ENCODE results near the gene ANKRD33B.

DNA sequence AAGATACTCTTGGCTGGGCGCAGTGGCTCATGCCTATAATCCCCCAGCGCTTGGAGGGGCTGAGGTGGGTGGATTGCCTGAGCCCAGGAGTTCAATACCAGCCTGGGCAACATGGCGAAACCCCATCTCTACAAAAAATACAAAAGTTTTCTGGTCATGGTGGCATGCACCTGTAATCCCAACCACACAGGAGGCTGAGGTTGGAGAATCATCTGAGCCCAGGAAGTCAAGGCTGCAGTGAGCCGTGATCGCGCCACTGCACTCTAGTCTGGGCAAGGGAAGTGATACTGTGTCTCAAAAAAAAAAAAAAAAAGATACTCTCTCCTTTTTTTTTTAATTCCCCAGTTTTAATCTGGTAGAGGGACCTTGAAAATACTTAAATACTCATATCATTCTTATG lies 15.0 kb downstream of the ANKRD33B start:
- TF ChIP-seq POLR2A (IDR thresholded peaks at IDR 0.05; ENCODE audit: low read depth, low read length) (no peak), POLR2AphosphoS5 (IDR thresholded peaks at IDR 0.05; ENCODE audit: low read depth, low read length) (no peak), TAF1 (IDR thresholded peaks at IDR 0.05; ENCODE audit: borderline replicate concordance, low read depth, low read length) (no peak)
